Measurements from ENCODE around the gene AUTS2. TPM values are rescaled to one million over a fixed set of nuclear protein-coding genes. Genes with fewer than 3 reads are reported as not detected.

Gene AUTS2
- total RNA-seq, 4 donors from 2014 or later: 14.9 to 27.2 (median 17.5) TPM

GRCh38 chr7:69682518-69682917 is 84.2 kb downstream of the AUTS2 start:
- 93 to 97% methylated on average over 4 of the region's 4 CpGs for WGBS, 2 donors
- intact Hi-C loops (cut with DNase I): no loop called here
- TF ChIP-seq POLR2A (IDR thresholded peaks at IDR 0.05) (no peak), CTCF (IDR thresholded peaks at IDR 0.05) (no peak)
- Histone ChIP-seq H3K9me3 (no peaks in the 10 kb centered on the region), H3K4me3 (replicated peaks in 1 of 3) (no peak overlapping the region), H3K36me3 (no peaks in the 10 kb centered on the region), H3K4me1 (no peaks in the 10 kb centered on the region), H3K27me3 (no peaks in the 10 kb centered on the region), H3K27ac (no peak overlapping the region)
- no peak for DNase-seq

- DNase-seq: peak in 1 of 2 donors; percentile 9
- Histone ChIP-seq H3K4me3 (replicated peaks in 1 of 3) (no peak overlapping the region), H3K4me1 (no peaks in the 10 kb centered on the region), H3K36me3 (no peaks in the 10 kb centered on the region), H3K27me3 (no peaks in the 10 kb centered on the region), H3K9me3 (no peaks in the 10 kb centered on the region), H3K27ac (no peak overlapping the region)
- no peak for TF ChIP-seq POLR2A (IDR thresholded peaks at IDR 0.05)
- no peak for TF ChIP-seq CTCF (IDR thresholded peaks at IDR 0.05)
- 87 to 89% methylated on average over 8 of the region's 8 CpGs for WGBS, 2 donors
- intact Hi-C loops (cut with DNase I): no loop called here
Measured at GRCh38 chr7:69683002-69683401, 84.7 kb downstream of the AUTS2 start.

GRCh38 chr7:69684369-69685292 is 86.4 kb downstream of the AUTS2 start:
- no peaks in the 10 kb centered on the region for H3K9me3 ChIP-seq
- no peak for DNase-seq
- H3K4me1 ChIP-seq: no peaks in the 10 kb centered on the region
- no peak overlapping the region for H3K27ac ChIP-seq
- no peaks in the 10 kb centered on the region for H3K36me3 ChIP-seq
- no peaks in the 10 kb centered on the region for H3K27me3 ChIP-seq
- intact Hi-C loops (cut with DNase I): no loop called here
- TF ChIP-seq CTCF (IDR thresholded peaks at IDR 0.05): no peak
- no peak for TF ChIP-seq POLR2A (IDR thresholded peaks at IDR 0.05)
- 87% methylated on average over 8 of the region's 8 CpGs for WGBS, 2 donors
- H3K4me3 ChIP-seq (replicated peaks in 1 of 3): no peak overlapping the region

- Histone ChIP-seq H3K9me3 (no peaks in the 10 kb centered on the region), H3K36me3 (no peaks in the 10 kb centered on the region), H3K27me3 (no peaks in the 10 kb centered on the region), H3K4me1 (no peaks in the 10 kb centered on the region), H3K27ac (no peak overlapping the region), H3K4me3 (replicated peaks in 1 of 3) (no peak overlapping the region)
- TF ChIP-seq CTCF (IDR thresholded peaks at IDR 0.05) (no peak), POLR2A (IDR thresholded peaks at IDR 0.05) (no peak)
- WGBS, 2 donors: 24 to 59% methylated on average over 1 of the region's 1 CpG
- DNase-seq: no peak
- intact Hi-C loops (cut with DNase I): no loop called here
Measured at GRCh38 chr7:69685293-69685631, 87.0 kb downstream of the AUTS2 start.

- H3K9me3 ChIP-seq: no peaks in the 10 kb centered on the region
- no peaks in the 10 kb centered on the region for H3K27me3 ChIP-seq
- no peak for DNase-seq
- no peaks in the 10 kb centered on the region for H3K36me3 ChIP-seq
- 97 to 99% methylated on average over 2 of the region's 2 CpGs for WGBS, 2 donors
- no peak overlapping the region for H3K27ac ChIP-seq
- TF ChIP-seq CTCF (IDR thresholded peaks at IDR 0.05) (no peak), POLR2A (IDR thresholded peaks at IDR 0.05) (no peak)
- H3K4me3 ChIP-seq (replicated peaks in 1 of 3): no peak overlapping the region
- intact Hi-C loops (cut with DNase I): no loop called here
- no peaks in the 10 kb centered on the region for H3K4me1 ChIP-seq
Measured at GRCh38 chr7:69686366-69686765, 88.1 kb downstream of the AUTS2 start.

Data from thyroid gland (tissue), 4 donors.